Ishikawa (cell line): ENCODE results near the gene TRMT10B.

Experiments used
- EP300 ChIP-seq: IDR thresholded peaks from 2 replicates; pipeline ENCODE4 v1.6.1; 2012; ENCODE audit warnings: borderline replicate concordance
- TCF12 ChIP-seq: IDR thresholded peaks from 2 replicates; pipeline ENCODE4 v1.6.1; 2012; ENCODE audit warnings: low read depth
- TF ChIP-seq, protein P1 (sequence below): IDR thresholded peaks from 2 replicates; pipeline ENCODE4 v1.6.1; 2012
- TF ChIP-seq, protein P2 (sequence below): IDR thresholded peaks from 2 replicates; pipeline ENCODE4 v1.6.1; 2012

DNA sequence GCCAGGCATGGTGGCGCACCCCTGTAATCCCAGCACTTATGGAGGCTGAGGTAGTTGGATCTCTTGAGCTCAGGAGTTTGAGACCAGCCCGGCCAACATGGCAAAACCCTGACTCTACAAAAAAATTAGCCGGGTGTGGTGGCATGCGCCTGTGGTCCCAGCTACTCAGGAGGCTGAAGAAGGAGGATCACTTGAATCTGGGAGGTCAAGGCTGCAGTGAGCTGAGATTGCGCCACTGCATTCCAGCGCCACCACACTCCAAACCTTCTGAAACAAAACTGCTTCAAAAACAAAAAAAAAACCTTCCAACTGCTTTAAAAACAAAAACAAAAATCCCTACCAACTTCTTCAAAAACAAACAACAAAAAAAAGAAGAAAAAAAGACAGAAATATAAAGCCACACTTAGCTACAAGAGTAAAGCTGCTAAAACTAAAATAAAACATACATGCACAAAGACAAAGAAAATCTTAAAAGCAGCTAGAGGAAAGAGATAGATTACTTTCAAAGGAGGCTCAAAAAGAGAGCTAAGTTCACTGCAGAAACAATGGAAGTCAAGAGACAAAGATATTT, 58.4 kb downstream of the TRMT10B start:
- TF ChIP-seq, protein P1, sequence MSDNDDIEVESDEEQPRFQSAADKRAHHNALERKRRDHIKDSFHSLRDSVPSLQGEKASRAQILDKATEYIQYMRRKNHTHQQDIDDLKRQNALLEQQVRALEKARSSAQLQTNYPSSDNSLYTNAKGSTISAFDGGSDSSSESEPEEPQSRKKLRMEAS, result no peak
- TF ChIP-seq TCF12 (no peak), EP300 (no peak)
- TF ChIP-seq, protein P2, sequence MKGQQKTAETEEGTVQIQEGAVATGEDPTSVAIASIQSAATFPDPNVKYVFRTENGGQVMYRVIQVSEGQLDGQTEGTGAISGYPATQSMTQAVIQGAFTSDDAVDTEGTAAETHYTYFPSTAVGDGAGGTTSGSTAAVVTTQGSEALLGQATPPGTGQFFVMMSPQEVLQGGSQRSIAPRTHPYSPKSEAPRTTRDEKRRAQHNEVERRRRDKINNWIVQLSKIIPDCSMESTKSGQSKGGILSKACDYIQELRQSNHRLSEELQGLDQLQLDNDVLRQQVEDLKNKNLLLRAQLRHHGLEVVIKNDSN, result no peak
